Effector memory CD4-positive, alpha-beta T cell (primary cell): ENCODE data around the gene RSPH10B.
"Not testable (repeated sequence)": the region's sequence is repeated elsewhere in the genome, so short reads cannot be mapped to it uniquely, and the experiment has no call there.

Source experiments
- DNase-seq, 3 donors: peaks; one replicate each; pipeline ENCODE4 v3.0.0-alpha.2; 2020
- H3K27ac ChIP-seq: 2 replicates; pipeline ENCODE4 v1.7.0; 2013; ENCODE audit warnings: mild to moderate bottlenecking, low read length, moderate library complexity; ENCODE audit not compliant: insufficient read depth, poor library complexity, severe bottlenecking
- H3K27me3 ChIP-seq: replicated peaks from 2 replicates; pipeline ENCODE4 v1.7.0; 2013; ENCODE audit warnings: mild to moderate bottlenecking, low read length; ENCODE audit not compliant: insufficient read depth, control insufficient read depth, poor library complexity, severe bottlenecking
- H3K36me3 ChIP-seq: 2 replicates; pipeline ENCODE4 v1.7.0; 2013; ENCODE audit warnings: mild to moderate bottlenecking, low read length, moderate library complexity; ENCODE audit not compliant: control insufficient read depth, insufficient read depth
- H3K4me1 ChIP-seq: 2 replicates; pipeline ENCODE4 v1.7.0; 2013; ENCODE audit warnings: low read length, mild to moderate bottlenecking; ENCODE audit not compliant: control insufficient read depth, insufficient read depth, poor library complexity, severe bottlenecking
- H3K4me3 ChIP-seq: 2 replicates; pipeline ENCODE4 v1.7.0; 2013; ENCODE audit warnings: low read length, low read depth, mild to moderate bottlenecking; ENCODE audit not compliant: insufficient read depth, poor library complexity, severe bottlenecking
- H3K9me3 ChIP-seq: 2 replicates; pipeline ENCODE4 v1.7.0; 2013; ENCODE audit warnings: mild to moderate bottlenecking, low read length, moderate library complexity; ENCODE audit not compliant: control insufficient read depth

The RSPH10B gene

DNA sequence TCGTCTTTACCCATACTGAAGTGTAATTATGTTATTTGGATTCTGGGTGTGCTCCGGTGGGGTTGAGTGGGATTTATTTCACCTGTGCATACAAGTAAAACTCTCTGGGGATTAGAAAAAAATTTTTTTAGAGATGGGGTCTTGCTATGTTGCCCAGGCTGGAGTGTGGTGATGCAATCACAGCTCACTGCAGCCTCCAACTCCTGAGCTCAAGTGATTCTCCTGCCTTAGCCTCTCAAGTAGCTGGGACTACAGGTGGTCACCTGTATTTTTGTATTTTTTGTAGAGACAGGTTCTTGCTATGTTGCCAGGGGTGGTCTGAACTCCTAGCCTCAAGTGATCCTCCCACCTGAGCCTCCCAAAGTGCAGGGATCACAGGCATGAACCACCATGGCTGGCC lies 80.2 kb downstream of the RSPH10B start:
- H3K27me3 ChIP-seq, H3K36me3 ChIP-seq, DNase-seq, H3K27ac ChIP-seq, H3K4me1 ChIP-seq, H3K4me3 ChIP-seq, H3K9me3 ChIP-seq: not testable (repeated sequence)

- H3K4me1 ChIP-seq, H3K9me3 ChIP-seq, H3K36me3 ChIP-seq, DNase-seq, H3K27ac ChIP-seq, H3K4me3 ChIP-seq, H3K27me3 ChIP-seq: not testable (repeated sequence)
Observed at GRCh38 chr7:5888021-5888420, 82.5 kb downstream of the RSPH10B start.

DNA sequence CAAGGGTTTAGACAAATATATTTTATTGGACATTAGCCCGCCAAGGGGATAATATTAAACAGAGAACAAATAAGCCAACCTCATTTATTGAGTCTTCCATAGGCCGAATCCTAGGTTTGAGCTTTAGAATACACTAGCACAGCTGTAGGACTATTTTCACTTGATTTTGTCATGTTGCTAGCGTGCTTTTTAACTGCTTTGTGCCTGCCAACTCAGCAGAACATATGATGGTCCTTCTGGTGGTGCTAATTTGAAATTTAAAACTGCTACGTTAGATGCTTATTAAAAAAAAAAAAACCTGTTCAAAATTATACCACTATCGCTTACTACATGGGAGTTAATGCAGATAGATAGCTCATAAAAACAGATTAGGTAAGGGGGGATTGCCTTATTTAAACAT lies 86.1 kb downstream of the RSPH10B start:
- H3K9me3 ChIP-seq, H3K36me3 ChIP-seq, H3K27me3 ChIP-seq, DNase-seq, H3K4me1 ChIP-seq, H3K4me3 ChIP-seq, H3K27ac ChIP-seq: not testable (repeated sequence)

GRCh38 chr7:5880106-5880505 lies 90.4 kb downstream of the RSPH10B start:
- H3K27me3 ChIP-seq, H3K27ac ChIP-seq, H3K4me1 ChIP-seq, H3K36me3 ChIP-seq, DNase-seq, H3K4me3 ChIP-seq, H3K9me3 ChIP-seq: not testable (repeated sequence)

- not testable (repeated sequence) for H3K27ac ChIP-seq, DNase-seq, H3K36me3 ChIP-seq, H3K4me1 ChIP-seq, H3K27me3 ChIP-seq, H3K4me3 ChIP-seq, H3K9me3 ChIP-seq
Observed at GRCh38 chr7:5879591-5879990, 90.9 kb downstream of the RSPH10B start.
